OCI-LY3 (cell line): Measurements from ENCODE around the gene OBSCN.
"Not testable (repeated sequence)": the region's sequence is repeated elsewhere in the genome, so short reads cannot be mapped to it uniquely, and the experiment has no call there.

Source experiments
- H2AFZ ChIP-seq: fragments of 200-600, 300-600 bp; shearing (Covaris generic); 2 replicates; pipeline ENCODE4 v1.6.0; 2014; ENCODE audit warnings: antibody characterized with exemption, low read depth, low read length
- H3K27ac ChIP-seq: fragments of 200-600, 300-600 bp; sonication (generic); 2 replicates; pipeline ENCODE4 v1.5.1; 2014; ENCODE audit warnings: mild to moderate bottlenecking, low read length, moderate library complexity, mixed read lengths
- H3K27me3 ChIP-seq: fragments of 200-600, 300-600 bp; sonication (generic); 2 replicates; pipeline ENCODE4 v1.6.1; 2014; ENCODE audit warnings: low read depth, low read length, mixed read lengths
- H3K36me3 ChIP-seq: fragments of 200-600, 300-600 bp; sonication (generic); replicated peaks from 2 replicates; pipeline ENCODE3; 2014; ENCODE audit warnings: low read depth, low read length, mixed read lengths
- H3K4me1 ChIP-seq: fragments of 300-600, 200-600 bp; sonication (generic); 2 replicates; pipeline ENCODE4 v1.6.1; 2014; ENCODE audit warnings: low read length, mixed read lengths
- H3K4me2 ChIP-seq: fragments of 200-600, 300-600 bp; sonication (generic); 2 replicates; pipeline ENCODE4 v1.6.1; 2014; ENCODE audit warnings: low read length, mixed read lengths
- H3K4me3 ChIP-seq: fragments of 300-600, 200-600 bp; sonication (generic); 2 replicates; pipeline ENCODE4 v1.5.1; 2014; ENCODE audit warnings: antibody characterized with exemption, mild to moderate bottlenecking, low read length, moderate library complexity
- H3K79me2 ChIP-seq: fragments of 300-600, 200-600 bp; shearing (Covaris generic); 2 replicates; pipeline ENCODE4 v1.6.1; 2014; ENCODE audit warnings: mild to moderate bottlenecking, low read length, mixed read lengths
- H3K9ac ChIP-seq: fragments of 300-600, 200-600 bp; shearing (Covaris generic); 2 replicates; pipeline ENCODE4 v1.6.0; 2014; ENCODE audit warnings: mild to moderate bottlenecking, low read length, moderate library complexity
- H3K9me3 ChIP-seq: fragments of 200-600, 300-600 bp; shearing (Covaris generic); 2 replicates; pipeline ENCODE4 v1.6.1; 2014; ENCODE audit warnings: low read length, mixed read lengths; ENCODE audit not compliant: insufficient read depth
- H4K20me1 ChIP-seq: fragments of 200-600, 300-600 bp; sonication (generic); 2 replicates; pipeline ENCODE4 v1.6.1; 2016; ENCODE audit warnings: low read length, mixed read lengths; ENCODE audit not compliant: insufficient read depth
- CTCF ChIP-seq: fragments of 200-600, 300-600 bp; sonication (generic); IDR thresholded peaks from 2 replicates; pipeline ENCODE4 v1.5.1; 2014; ENCODE audit warnings: antibody characterized with exemption, low read length, low read depth
- EZH2phosphoT487 ChIP-seq: fragments of 200-600 bp; shearing (Covaris generic); IDR thresholded peaks from 2 replicates; pipeline ENCODE4 v1.6.1; 2018; ENCODE audit warnings: antibody characterized with exemption, mixed run types, low read depth

OBSCN gene

GRCh38 chr1:228226956-228227791 lies 19.3 kb downstream of the OBSCN start:
- H3K36me3 ChIP-seq, result no peaks in the 10 kb centered on the region
- no peak overlapping the region for H2AFZ ChIP-seq
- no peaks in the 10 kb centered on the region for H3K79me2 ChIP-seq
- TF ChIP-seq CTCF, result peak; percentile 31
- TF ChIP-seq EZH2phosphoT487, result no peak
- H3K4me3 ChIP-seq, result no peak overlapping the region
- no peaks in the 10 kb centered on the region for H4K20me1 ChIP-seq
- no peaks in the 10 kb centered on the region for H3K4me1 ChIP-seq
- no peak overlapping the region for H3K4me2 ChIP-seq
- H3K9ac ChIP-seq, result no peak overlapping the region
- H3K27me3 ChIP-seq, result peaks cover 6% of the 10 kb centered on the region; the same call in 1 of the 2 replicates
- H3K27ac ChIP-seq, result no peak overlapping the region
- no peaks in the 10 kb centered on the region for H3K9me3 ChIP-seq

GRCh38 chr1:228228147-228228546 lies 20.3 kb downstream of the OBSCN start:
- not testable (repeated sequence) for H3K27me3 ChIP-seq, H3K9ac ChIP-seq, H3K4me3 ChIP-seq, H2AFZ ChIP-seq, H3K27ac ChIP-seq, H4K20me1 ChIP-seq, H3K4me1 ChIP-seq, H3K79me2 ChIP-seq, H3K36me3 ChIP-seq, H3K9me3 ChIP-seq, H3K4me2 ChIP-seq

- Histone ChIP-seq H3K79me2 (no peaks in the 10 kb centered on the region), H3K36me3 (no peaks in the 10 kb centered on the region), H3K4me1 (no peaks in the 10 kb centered on the region), H3K27ac (no peak overlapping the region), H4K20me1 (no peaks in the 10 kb centered on the region), H3K9ac (no peak overlapping the region), H2AFZ (no peak overlapping the region), H3K4me2 (no peak overlapping the region), H3K4me3 (no peak overlapping the region), H3K9me3 (no peaks in the 10 kb centered on the region), H3K27me3 (no peaks in the 10 kb centered on the region)
- no peak for TF ChIP-seq CTCF
- TF ChIP-seq EZH2phosphoT487, result no peak
These were observed 20.8 kb downstream of the OBSCN start for GRCh38 chr1:228228601-228229074.

- no peak overlapping the region for H3K4me2 ChIP-seq
- H3K79me2 ChIP-seq, result no peaks in the 10 kb centered on the region
- no peaks in the 10 kb centered on the region for H3K27me3 ChIP-seq
- H3K9me3 ChIP-seq, result no peaks in the 10 kb centered on the region
- H3K4me1 ChIP-seq, result no peaks in the 10 kb centered on the region
- no peak overlapping the region for H2AFZ ChIP-seq
- no peak overlapping the region for H3K4me3 ChIP-seq
- no peaks in the 10 kb centered on the region for H3K36me3 ChIP-seq
- TF ChIP-seq CTCF, result no peak
- no peak for TF ChIP-seq EZH2phosphoT487
- no peak overlapping the region for H3K27ac ChIP-seq
- H4K20me1 ChIP-seq, result no peaks in the 10 kb centered on the region
- no peak overlapping the region for H3K9ac ChIP-seq
These were observed 23.3 kb downstream of the OBSCN start for GRCh38 chr1:228231189-228231588.
